ENCODE data around the gene GALNT6.

The GALNT6 gene

GRCh38 chr12:51401900-51402299 lies 10.7 kb upstream of the GALNT6 start:
- no peak for DNase-seq (ENCODE audit: low spot score)
- in situ Hi-C loops (cut with MboI; ENCODE audit: low pct_unique_long_range_greater_than_20kb, low sequenced_read_pairs, unreplicated experiment) = no loop called here
- no peak for TF ChIP-seq CTCF (IDR thresholded peaks at IDR 0.05; ENCODE audit: extremely low read depth, insufficient read depth, missing control alignments)

- TF ChIP-seq CTCF (IDR thresholded peaks at IDR 0.05; ENCODE audit: extremely low read depth, insufficient read depth, missing control alignments) = no peak
- no peak for DNase-seq (ENCODE audit: low spot score)
- in situ Hi-C loops (cut with MboI; ENCODE audit: low pct_unique_long_range_greater_than_20kb, low sequenced_read_pairs, unreplicated experiment) = no loop called here
Measured at GRCh38 chr12:51401486-51401885, 10.3 kb upstream of the GALNT6 start.

GRCh38 chr12:51401020-51401419 lies 9.8 kb upstream of the GALNT6 start:
- in situ Hi-C loops (cut with MboI; ENCODE audit: low pct_unique_long_range_greater_than_20kb, low sequenced_read_pairs, unreplicated experiment) = no loop called here
- DNase-seq (ENCODE audit: low spot score) = no peak
- no peak for TF ChIP-seq CTCF (IDR thresholded peaks at IDR 0.05; ENCODE audit: extremely low read depth, insufficient read depth, missing control alignments)

- DNase-seq (ENCODE audit: low spot score) = no peak
- TF ChIP-seq CTCF (IDR thresholded peaks at IDR 0.05; ENCODE audit: extremely low read depth, insufficient read depth, missing control alignments) = no peak
- in situ Hi-C loops (cut with MboI; ENCODE audit: low pct_unique_long_range_greater_than_20kb, low sequenced_read_pairs, unreplicated experiment) = no loop called here
Measured at GRCh38 chr12:51399891-51400290, 8.7 kb upstream of the GALNT6 start.

GRCh38 chr12:51397670-51398069 lies 6.5 kb upstream of the GALNT6 start:
- TF ChIP-seq CTCF (IDR thresholded peaks at IDR 0.05; ENCODE audit: extremely low read depth, insufficient read depth, missing control alignments) = no peak
- in situ Hi-C loops (cut with MboI; ENCODE audit: low pct_unique_long_range_greater_than_20kb, low sequenced_read_pairs, unreplicated experiment) = no loop called here
- DNase-seq (ENCODE audit: low spot score) = no peak

GRCh38 chr12:51395283-51396230 lies 4.4 kb upstream of the GALNT6 start:
- peak; percentile 57 for DNase-seq (ENCODE audit: low spot score)
- in situ Hi-C loops (cut with MboI; ENCODE audit: low pct_unique_long_range_greater_than_20kb, low sequenced_read_pairs, unreplicated experiment) = no loop called here
- no peak for TF ChIP-seq CTCF (IDR thresholded peaks at IDR 0.05; ENCODE audit: extremely low read depth, insufficient read depth, missing control alignments)
